Loucy (cell line): Measurements from ENCODE around the gene ACTR1A.

Experiments
- CTCF ChIP-seq: fragments of 200-600 bp; sonication (generic); conservative IDR thresholded peaks from 2 replicates; pipeline ENCODE4 v1.5.1; 2014; ENCODE audit warnings: mild to moderate bottlenecking, antibody characterized with exemption, low read length
- EZH2phosphoT487 ChIP-seq: fragments of 200-600 bp; IDR thresholded peaks from 2 replicates; pipeline ENCODE4 v1.6.1; 2018; ENCODE audit warnings: antibody characterized with exemption, mild to moderate bottlenecking, moderate library complexity, borderline replicate concordance

GRCh38 chr10:102452672-102453340 lies 49.7 kb downstream of the ACTR1A start:
- TF ChIP-seq CTCF (no peak), EZH2phosphoT487 (no peak)
